Glomerular visceral epithelial cell (primary cell): Measurements from ENCODE around the gene KLK7.
"Not testable (repeated sequence)": the region's sequence is repeated elsewhere in the genome, so short reads cannot be mapped to it uniquely, and the experiment has no call there.

Source experiments
- DNase-seq: peaks from one replicate; pipeline ENCODE4 v3.0.0-alpha.2; 2016; ENCODE audit errors: extremely low spot score

Gene KLK7

DNA sequence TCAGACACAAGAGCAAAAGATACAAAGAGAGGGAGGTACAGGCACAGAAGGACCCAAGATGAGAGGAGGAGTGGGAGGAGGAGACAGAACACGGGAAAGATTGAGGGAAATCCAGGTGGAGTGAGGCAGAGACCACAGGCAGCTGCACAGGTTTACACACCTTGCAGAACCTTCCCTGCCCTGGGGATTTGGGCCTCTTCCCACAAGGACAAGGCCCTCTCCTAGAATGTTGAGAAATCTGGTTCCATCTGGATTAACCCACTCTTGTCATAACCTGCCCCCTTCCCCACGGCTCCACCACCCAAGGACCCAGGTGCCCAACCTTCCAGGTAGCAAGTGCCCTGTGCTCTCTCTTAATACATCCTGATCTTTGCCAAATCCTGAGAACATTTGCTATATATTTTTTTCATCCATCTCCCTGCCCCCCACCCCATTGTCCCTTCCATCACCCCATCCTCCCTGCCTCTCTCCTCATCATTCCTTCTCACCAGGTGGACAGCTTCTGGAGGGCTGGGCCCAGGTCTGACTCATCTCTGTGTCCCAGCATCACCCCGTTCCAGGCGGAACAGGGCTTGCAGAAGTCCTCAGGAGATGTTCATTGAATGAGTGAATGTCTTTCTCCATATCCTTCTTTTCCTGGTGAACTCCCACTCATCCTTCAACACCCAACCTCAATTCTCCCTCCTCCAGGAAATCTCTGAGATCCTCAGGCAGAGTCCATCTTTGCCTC lies 26.5 kb upstream of the KLK7 start:
- DNase-seq = no peak

DNA sequence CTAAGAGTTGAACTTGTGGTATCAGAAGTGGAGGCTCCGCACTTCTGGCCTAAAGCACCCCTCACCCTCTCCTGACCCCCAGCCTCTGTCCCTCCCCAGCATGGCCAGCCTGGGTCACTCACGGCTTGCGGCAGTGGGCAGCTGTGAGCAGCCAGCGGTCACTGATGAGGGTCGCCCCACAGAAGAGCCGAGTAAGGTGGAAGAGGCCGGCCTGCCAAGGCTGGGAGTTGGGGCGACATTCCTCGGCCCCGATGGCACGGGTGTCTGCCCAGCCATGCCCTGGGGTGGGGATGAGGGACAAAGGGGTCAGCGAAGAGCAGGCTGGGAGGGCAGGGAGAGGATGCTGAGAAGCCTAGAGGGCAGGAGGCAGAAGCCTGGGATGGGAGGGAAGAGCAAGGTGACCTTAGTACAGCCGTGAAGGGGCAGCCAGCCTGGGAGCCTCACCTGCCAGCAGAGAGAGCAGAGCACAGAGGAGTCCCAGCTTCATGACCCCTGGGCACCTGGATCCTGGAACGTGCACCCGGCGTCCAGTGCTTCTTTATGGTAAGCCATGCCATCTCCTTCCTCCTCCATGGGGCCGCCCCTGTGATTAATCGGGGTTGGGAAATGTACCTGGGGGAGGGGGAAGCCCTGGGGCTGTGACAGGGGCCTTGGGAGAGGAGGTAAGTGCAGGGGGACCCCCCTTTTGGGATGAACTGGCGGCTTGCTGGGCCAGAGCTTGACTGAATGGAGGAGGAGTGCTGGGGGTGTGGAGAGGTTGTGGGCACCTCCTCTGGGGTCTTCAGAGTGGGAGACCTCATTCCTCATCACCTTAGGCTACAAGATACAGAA lies 25.6 kb upstream of the KLK7 start:
- no peak for DNase-seq

GRCh38 chr19:51007488-51007887 lies 23.8 kb upstream of the KLK7 start:
- no peak for DNase-seq

DNA sequence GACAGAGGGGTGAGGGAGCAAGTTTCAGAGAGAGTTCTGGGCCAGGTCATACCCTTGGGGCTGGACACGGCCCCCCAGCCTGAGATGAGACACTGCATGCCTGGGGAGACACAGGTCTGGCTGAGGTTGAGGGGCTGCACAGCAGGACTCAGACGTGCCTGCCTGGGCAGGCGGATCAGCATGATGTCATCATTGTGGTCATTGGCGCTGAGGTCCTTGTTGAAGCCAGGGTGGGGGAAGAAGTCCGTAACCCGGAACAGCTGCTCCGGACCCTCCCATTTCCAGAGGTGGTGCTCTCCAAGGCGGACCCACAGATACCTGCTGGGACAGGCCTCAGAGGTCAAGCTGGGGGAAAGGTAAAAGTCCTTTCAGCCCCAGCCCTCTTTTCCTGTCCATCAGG lies 22.7 kb upstream of the KLK7 start:
- DNase-seq = no peak

DNA sequence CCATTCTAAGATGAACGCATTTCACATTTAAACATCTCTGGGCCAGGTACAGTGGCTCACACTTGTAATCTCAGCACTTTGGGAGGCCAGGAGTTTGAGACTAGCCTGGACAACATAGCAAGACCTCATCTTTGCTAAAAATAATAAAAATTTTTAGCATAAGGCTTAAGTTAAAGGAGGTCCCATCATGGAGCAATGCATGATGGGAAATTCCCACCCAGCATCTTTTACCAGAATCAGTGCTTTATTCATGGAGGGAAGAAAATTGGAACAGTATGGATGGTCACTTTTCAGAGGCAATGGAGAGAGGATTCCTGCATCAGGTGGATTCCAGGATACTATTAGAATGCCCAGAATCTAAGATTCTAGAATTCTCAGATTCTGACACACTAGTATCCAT lies 21.5 kb upstream of the KLK7 start:
- no peak for DNase-seq

DNA sequence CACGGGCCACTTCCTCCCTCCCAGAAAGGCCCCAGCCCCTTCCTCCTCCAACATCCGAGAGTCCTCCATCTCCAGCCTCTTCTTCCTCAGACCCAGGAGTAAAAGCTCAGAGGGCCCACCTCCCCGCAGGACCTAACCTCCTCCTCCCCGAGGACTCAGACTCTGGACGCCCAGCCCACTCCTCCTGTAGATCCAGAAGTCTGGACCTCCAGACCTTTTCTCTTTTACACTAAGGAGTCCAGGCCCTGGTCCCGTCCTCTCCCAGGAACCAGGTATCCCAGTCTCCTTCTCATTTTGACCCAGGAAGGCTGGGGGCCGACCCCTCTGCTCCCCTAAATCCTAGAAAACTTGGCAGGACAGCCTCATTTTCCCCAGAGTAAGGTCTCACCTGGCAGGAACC lies 19.6 kb upstream of the KLK7 start:
- no peak for DNase-seq

GRCh38 chr19:51002542-51003311 lies 19.0 kb upstream of the KLK7 start:
- DNase-seq = no peak

DNA sequence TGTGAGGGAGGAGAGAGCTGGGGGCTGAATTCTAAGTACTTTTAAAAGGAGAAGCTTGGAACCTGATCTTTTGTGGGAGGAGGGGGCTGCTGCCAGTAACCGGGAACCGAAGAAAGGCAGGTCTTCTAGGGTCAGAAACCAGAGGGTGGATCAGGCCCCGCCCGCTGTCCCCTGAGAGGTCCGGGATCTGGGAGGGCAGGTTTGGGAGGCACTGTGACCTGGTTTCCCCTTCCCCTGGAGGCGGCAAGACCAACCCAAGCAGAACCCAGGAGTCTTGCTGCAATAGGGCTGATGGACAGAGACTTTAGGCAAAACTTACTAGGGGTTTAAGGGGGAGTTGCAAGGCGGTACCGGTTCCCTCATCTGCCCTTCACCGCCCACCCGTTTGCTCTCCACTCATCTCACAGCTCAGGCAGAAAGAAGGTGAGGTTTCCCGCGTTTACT lies 18.4 kb upstream of the KLK7 start:
- no peak for DNase-seq

DNA sequence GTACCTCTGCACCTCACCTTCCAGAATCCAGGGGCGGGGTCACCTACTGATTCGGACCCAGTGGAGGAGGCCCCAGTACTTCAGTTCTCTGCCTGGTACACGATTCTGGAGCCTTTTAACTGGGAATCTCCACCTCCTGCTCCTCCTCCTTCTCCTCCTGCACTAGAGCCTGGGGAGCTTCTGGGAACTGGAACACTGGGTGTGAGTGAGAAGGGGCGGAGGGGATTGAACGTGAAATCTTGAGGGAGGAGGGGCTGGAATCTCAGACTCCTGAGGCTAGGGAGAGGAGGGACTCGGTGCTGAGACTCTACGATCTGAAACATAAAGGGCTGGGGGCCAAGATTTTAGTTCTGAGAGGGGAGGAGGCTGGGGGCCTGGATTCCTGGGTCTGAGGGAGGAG lies 17.8 kb upstream of the KLK7 start, which contains the start of gene KLK8:
KLK8 (minus strand) TSS at position 90 of the 400 bp plus-strand sequence. CDS start 437 bp downstream, outside the sequence.
- DNase-seq = no peak

DNA sequence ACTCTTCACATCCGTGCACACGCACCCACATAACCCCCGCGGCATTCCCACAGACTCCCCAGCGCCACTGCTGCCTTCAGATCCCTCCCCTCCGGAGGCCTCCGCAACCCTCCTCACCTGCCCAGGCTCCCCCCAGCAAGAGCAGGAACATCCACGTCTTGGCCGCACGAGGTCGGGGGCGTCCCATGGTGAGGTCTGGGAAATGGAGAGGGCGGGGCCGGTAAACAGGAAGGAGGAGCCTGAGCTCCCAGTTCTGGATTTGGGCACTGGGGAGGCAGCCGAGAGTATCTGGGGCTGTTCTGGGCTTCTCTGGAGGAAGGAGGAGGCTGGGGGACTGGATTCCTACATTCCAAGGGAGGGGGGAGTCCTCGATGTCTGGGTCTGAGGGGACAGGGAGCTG lies 17.3 kb upstream of the KLK7 start:
- no peak for DNase-seq

GRCh38 chr19:51000426-51000825 lies 16.7 kb upstream of the KLK7 start:
- no peak for DNase-seq

DNA sequence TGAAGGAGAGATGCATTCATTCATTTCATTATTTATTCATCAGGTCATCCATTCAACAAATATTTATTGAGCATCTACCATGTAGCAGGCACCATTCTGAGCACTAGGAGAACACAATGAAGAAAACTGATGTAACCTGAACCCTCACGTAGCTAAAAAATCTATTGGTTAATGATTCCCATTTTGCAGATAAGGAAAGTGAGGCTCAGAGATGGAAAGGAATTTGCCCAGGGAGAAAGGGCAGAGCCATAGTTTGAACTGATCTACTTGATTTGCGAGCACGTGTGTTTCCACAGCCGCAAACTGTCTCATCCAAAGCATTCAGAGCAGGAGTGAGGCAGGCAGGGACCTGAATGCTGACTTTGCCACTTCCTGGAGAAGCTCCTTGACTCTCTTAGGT lies 15.0 kb upstream of the KLK7 start:
- DNase-seq = no peak

- DNase-seq = no peak
Observed at GRCh38 chr19:50998061-50998460, 14.3 kb upstream of the KLK7 start.

- no peak for DNase-seq
Observed at GRCh38 chr19:50994129-50994528, 10.4 kb upstream of the KLK7 start.

GRCh38 chr19:50992666-50993035 lies 8.9 kb upstream of the KLK7 start:
- DNase-seq = no peak

DNA sequence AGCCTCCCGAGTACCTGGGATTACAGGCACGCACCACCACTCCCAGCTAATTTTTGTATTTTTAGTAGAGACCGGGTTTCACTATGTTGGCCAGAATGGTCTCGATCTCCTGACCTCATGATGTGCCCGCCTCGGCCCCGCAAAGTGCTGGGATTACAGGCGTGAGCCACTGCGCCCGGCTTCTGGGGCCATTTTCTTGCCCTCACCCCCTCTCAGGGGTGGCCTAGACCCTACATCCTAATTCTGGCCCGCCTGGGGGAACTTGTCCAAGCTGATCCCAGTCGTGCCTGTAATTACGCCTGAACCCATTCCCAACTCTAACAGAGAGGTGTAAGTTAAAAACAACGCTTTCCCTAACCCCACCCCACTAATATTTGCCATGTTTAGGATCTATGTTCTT lies 699 bp upstream of the KLK7 start:
- not testable (repeated sequence) for DNase-seq

DNA sequence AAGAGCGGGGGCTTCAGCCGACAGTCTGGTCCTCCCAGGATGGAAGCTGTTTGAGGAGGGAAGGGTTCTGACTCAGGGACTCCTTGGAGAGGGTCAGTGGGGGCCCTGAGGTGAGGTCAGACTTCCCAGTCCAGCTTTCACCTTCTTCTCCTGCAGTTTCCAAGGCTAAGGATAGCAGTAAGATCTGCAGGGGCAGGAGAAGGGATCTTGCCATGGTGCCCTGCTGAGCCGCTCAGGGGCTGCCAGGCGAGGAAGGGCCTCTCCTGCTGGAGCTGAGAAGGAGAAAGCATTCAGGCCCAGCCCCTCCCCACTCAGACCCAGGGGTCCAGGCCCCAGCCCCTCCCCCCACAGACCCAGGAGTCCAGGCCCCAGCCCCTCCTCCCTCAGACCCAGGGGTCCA lies 1.5 kb downstream of the KLK7 start:
- DNase-seq = no peak

- no peak for DNase-seq
Observed at GRCh38 chr19:50981587-50982146, 2.0 kb downstream of the KLK7 start.

- DNase-seq = no peak
Observed at GRCh38 chr19:50980208-50980607, 3.5 kb downstream of the KLK7 start.

GRCh38 chr19:50979758-50980157 lies 4.0 kb downstream of the KLK7 start:
- DNase-seq = no peak

DNA sequence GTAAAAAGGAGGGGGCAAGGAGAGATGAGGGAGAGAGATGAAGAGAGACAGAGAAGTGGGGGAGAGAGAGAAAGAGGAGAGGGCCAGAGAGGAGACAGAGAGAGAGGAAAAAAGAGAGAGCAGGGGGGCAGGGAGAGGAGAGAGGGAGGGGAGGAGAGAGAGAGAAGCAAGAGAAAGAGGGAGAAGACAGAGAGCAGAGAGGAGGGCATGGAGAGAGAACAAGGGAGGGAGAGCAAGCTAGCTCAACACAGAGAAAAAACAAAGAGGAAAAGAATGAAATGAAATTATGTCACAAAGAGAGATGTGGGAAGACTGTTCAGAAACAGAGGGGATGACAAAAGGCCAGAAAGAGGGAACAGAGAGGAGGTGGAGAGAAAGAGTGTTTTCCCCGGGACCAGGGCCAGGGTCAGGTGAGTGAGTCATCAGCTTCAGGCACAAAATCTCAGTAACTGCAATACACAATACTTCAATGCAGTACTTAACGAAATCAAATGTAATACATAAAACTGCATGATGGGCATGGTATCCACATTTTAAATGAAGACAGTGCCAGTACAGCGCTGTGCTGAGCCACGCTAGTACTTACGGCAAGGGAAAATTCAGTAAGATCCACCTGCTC lies 4.8 kb downstream of the KLK7 start:
- no peak for DNase-seq

- DNase-seq = no peak
Observed at GRCh38 chr19:50977626-50978025, 6.1 kb downstream of the KLK7 start.
